Measurements from ENCODE around the gene MRGPRG. TPM values are rescaled to one million over a fixed set of nuclear protein-coding genes. Genes with fewer than 3 reads are reported as not detected.

Gene MRGPRG
- total RNA-seq, 1 experiment from 2014 or later, result not detected

DNA sequence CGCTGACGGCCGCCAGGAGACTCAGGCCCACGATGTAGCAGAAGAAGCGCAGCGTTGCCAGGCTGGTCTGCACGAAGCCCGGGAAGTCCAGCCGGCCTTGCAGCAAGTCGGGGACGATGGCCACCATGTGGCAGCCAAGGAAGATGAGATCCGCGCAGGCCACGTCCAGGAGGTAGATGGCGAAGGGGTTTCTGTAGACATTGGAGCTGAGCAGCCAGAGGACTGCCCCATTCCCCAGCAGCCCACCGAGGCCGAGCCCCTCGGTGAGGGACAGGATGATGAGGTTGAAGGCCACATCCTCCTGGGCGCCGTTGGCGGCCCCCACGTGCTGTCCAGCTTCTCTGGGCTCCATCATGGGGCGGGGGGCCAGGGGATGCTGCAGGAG is 9.8 kb upstream of the MRGPRG start:
- Histone ChIP-seq H3K9ac (ENCODE audit: low read length) (no peak overlapping the region), H3K4me1 (ENCODE audit: low read length) (no peaks in the 10 kb centered on the region), H3K79me2 (ENCODE audit: low read length) (no peaks in the 10 kb centered on the region), H2AFZ (ENCODE audit: low read length) (no peak overlapping the region), H4K20me1 (ENCODE audit: insufficient read depth, low read depth, low read length) (no peaks in the 10 kb centered on the region), H3K27me3 (ENCODE audit: low read length) (no peaks in the 10 kb centered on the region), H3K9me2 (replicated peaks; ENCODE audit: insufficient read depth, low read length) (no peaks in the 10 kb centered on the region), H3K4me2 (ENCODE audit: low read depth, low read length, poor library complexity, severe bottlenecking) (no peak overlapping the region), H3K36me3 (ENCODE audit: insufficient read depth, low read length) (no peaks in the 10 kb centered on the region), H3K27ac (ENCODE audit: low read length) (no peak overlapping the region), H3K9me3 (ENCODE audit: low read length) (no peaks in the 10 kb centered on the region), H3K4me3 (ENCODE audit: low read length) (no peak overlapping the region)
- DNase-seq, result no peak

DNA sequence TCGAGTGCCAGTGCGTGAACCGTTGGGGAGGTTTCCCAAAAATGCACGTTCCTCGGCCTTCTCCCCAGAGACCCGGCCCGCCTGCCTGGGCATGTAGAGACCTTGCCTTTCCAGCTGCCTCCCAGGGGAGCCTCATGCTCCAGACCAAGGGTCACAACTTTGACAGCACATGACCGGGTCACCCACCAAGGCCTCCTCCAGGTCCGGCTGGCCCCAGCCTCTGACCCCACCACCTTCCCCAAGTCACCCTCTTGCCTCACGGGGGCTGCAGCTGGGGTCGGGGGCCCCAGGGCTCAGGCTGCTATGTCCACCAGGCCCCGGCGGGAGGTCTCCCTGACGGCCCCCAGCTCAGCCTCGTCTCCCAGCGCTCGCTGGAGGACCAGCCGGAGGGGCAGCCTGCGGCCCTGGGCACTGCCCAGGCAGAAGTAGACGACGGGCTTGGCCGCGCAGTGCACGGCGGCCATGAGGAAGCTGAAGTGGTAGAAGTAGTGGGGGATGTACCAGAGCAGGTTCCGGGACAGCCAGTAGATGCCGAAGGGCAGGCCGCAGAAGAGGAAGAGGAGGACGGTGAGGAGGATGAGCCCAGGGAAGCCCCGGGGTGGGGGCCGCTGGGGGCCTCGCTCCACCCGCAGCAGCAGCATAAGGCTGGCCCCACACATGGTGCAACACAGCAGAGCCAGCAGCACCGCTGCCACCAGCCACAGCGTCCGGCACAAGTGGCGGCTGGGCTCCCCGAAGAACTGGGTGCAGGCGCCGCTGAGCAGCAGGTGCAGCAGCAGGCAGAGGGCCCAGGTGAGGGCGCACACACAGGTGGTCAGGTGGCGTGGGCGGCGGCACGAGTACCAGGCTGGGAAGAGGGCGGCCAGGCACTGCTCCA is 9.2 kb upstream of the MRGPRG start:
- Histone ChIP-seq H3K4me2 (ENCODE audit: low read depth, low read length, poor library complexity, severe bottlenecking) (no peak overlapping the region), H3K27ac (ENCODE audit: low read length) (no peak overlapping the region), H2AFZ (ENCODE audit: low read length) (no peak overlapping the region), H4K20me1 (ENCODE audit: insufficient read depth, low read depth, low read length) (no peaks in the 10 kb centered on the region), H3K79me2 (ENCODE audit: low read length) (no peaks in the 10 kb centered on the region), H3K27me3 (ENCODE audit: low read length) (no peaks in the 10 kb centered on the region), H3K9me2 (replicated peaks; ENCODE audit: insufficient read depth, low read length) (no peaks in the 10 kb centered on the region), H3K4me1 (ENCODE audit: low read length) (no peaks in the 10 kb centered on the region), H3K4me3 (ENCODE audit: low read length) (no peak overlapping the region), H3K36me3 (ENCODE audit: insufficient read depth, low read length) (no peaks in the 10 kb centered on the region), H3K9me3 (ENCODE audit: low read length) (no peaks in the 10 kb centered on the region), H3K9ac (ENCODE audit: low read length) (no peak overlapping the region)
- no peak for DNase-seq

DNA sequence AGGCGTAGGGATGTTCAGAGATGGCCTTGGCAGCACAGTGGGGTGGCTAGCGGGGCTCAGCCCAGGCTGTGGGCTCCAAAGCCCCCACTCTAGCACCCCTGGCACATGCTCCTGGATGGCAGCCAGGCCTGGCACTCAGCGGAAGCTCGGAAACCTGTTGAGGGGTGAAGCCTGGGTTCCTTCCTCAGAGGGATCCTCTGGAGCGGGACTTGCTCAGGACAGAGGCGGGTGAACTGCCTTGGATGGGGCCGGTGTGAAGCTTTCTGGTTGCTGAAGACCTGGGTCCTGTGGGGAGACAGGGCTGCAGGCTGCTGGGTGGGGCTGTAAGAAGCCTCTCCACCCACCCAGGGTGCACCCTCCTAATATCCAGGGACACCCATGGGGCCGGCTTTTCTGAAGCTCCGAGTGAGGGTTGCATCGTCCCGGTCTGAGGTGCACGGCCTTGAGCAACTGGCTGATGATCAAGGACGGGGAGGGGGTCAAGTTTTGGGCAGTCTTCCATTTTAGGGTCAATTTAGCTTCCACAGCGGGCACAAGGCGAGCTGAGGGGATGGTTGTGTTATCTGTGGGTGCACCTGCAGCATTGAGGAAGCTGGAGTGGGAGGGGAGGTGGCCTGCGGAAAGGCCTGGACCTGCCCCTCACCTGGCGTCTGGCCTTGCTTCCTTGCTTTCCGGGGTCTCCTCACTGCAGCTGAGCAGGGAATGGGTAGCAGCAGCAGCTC is 8.4 kb upstream of the MRGPRG start:
- Histone ChIP-seq H3K4me1 (ENCODE audit: low read length) (no peaks in the 10 kb centered on the region), H2AFZ (ENCODE audit: low read length) (no peak overlapping the region), H3K9me3 (ENCODE audit: low read length) (no peaks in the 10 kb centered on the region), H4K20me1 (ENCODE audit: insufficient read depth, low read depth, low read length) (no peaks in the 10 kb centered on the region), H3K27me3 (ENCODE audit: low read length) (no peaks in the 10 kb centered on the region), H3K36me3 (ENCODE audit: insufficient read depth, low read length) (no peaks in the 10 kb centered on the region), H3K9ac (ENCODE audit: low read length) (no peak overlapping the region), H3K4me2 (ENCODE audit: low read depth, low read length, poor library complexity, severe bottlenecking) (no peak overlapping the region), H3K27ac (ENCODE audit: low read length) (no peak overlapping the region), H3K9me2 (replicated peaks; ENCODE audit: insufficient read depth, low read length) (no peaks in the 10 kb centered on the region), H3K4me3 (ENCODE audit: low read length) (no peak overlapping the region), H3K79me2 (ENCODE audit: low read length) (no peaks in the 10 kb centered on the region)
- DNase-seq, result no peak

DNA sequence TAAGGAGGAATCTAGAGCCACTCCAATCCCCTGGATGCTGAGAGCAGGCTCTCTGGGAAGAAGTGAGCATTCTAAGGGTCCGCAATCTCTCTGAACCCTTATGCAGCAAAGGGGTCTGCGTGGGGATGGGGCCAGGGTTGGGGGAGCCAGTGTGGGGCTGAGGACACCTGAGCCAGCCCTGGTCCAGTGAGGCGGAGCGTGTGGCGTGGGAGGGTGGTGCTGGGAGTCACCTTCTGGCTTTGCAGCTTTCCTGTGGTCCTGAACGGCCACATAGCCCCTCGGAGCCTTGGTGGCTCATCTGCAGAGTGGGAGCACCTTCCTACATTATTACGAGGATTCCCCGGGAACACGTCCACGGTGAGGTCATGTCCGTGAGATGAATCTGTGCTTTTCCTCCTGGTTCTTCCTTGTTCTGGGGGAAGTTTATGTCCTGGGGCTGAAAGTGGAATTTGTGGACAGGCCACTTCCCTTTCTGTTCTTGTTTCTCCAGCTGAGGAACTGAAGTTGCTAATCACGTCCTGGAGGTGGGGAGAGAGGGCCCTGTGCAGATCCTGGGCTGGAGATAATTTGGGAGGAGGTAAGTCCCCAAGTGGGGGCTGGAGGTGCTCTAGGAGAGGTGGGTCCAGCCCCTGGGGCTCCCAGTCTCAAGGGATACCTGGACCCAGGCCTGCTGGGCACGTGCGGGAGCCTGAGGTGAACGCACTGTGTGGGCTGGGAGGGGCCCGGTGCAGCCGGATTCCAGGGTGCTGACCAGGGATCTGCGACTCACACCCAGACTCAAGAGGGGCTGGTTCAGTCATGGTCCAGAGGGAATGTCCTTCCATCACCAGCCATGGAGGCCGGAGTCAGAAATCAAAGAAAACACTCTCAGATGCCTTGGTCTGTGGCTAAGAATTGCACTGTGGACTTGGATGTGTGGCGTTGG is 7.5 kb upstream of the MRGPRG start:
- Histone ChIP-seq H3K9me2 (replicated peaks; ENCODE audit: insufficient read depth, low read length) (no peaks in the 10 kb centered on the region), H3K4me3 (ENCODE audit: low read length) (no peak overlapping the region), H3K79me2 (ENCODE audit: low read length) (no peaks in the 10 kb centered on the region), H3K4me2 (ENCODE audit: low read depth, low read length, poor library complexity, severe bottlenecking) (no peak overlapping the region), H3K36me3 (ENCODE audit: insufficient read depth, low read length) (no peaks in the 10 kb centered on the region), H3K27me3 (ENCODE audit: low read length) (no peaks in the 10 kb centered on the region), H3K4me1 (ENCODE audit: low read length) (no peaks in the 10 kb centered on the region), H3K9me3 (ENCODE audit: low read length) (no peaks in the 10 kb centered on the region), H3K27ac (ENCODE audit: low read length) (no peak overlapping the region), H4K20me1 (ENCODE audit: insufficient read depth, low read depth, low read length) (no peaks in the 10 kb centered on the region), H3K9ac (ENCODE audit: low read length) (no peak overlapping the region), H2AFZ (ENCODE audit: low read length) (no peak overlapping the region)
- DNase-seq, result no peak

DNA sequence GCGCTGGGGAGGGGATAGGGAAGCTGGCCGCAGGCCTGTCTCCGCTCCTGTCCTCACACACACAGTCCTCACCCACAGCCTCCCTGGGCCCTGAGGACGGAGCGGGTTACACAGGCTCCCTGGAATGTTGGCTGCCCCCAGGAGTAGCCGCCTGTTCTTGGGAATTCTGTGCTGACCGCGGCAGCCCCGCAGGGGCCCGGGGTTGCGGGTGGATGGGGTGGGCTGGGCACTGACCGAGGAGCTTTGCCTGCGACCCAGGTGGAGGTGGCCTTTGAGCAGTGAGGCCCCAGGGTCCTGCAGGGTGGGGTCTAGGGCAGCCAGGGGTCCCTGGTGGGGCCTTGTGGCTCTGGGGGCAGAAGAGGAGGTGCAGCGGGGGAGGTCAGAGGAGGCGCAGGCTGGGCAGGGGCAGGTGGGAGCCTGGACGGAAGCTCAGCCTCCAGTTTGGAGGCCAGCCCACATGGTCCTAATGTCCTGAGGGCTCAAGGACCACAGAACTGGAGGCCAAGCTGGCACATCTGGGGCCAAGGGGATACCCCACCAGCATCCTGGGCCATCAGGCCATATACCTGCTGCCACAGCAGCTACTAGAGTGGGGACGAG is 6.6 kb upstream of the MRGPRG start:
- no peaks in the 10 kb centered on the region for H3K9me2 ChIP-seq (replicated peaks; ENCODE audit: insufficient read depth, low read length)
- no peak overlapping the region for H3K27ac ChIP-seq (ENCODE audit: low read length)
- no peaks in the 10 kb centered on the region for H3K36me3 ChIP-seq (ENCODE audit: insufficient read depth, low read length)
- no peaks in the 10 kb centered on the region for H3K9me3 ChIP-seq (ENCODE audit: low read length)
- H4K20me1 ChIP-seq (ENCODE audit: insufficient read depth, low read depth, low read length), result no peaks in the 10 kb centered on the region
- H3K4me1 ChIP-seq (ENCODE audit: low read length), result no peaks in the 10 kb centered on the region
- no peak for DNase-seq
- no peaks in the 10 kb centered on the region for H3K27me3 ChIP-seq (ENCODE audit: low read length)
- H2AFZ ChIP-seq (ENCODE audit: low read length), result no peak overlapping the region
- no peak overlapping the region for H3K4me2 ChIP-seq (ENCODE audit: low read depth, low read length, poor library complexity, severe bottlenecking)
- no peak overlapping the region for H3K4me3 ChIP-seq (ENCODE audit: low read length)
- H3K79me2 ChIP-seq (ENCODE audit: low read length), result no peaks in the 10 kb centered on the region
- H3K9ac ChIP-seq (ENCODE audit: low read length), result no peak overlapping the region

DNA sequence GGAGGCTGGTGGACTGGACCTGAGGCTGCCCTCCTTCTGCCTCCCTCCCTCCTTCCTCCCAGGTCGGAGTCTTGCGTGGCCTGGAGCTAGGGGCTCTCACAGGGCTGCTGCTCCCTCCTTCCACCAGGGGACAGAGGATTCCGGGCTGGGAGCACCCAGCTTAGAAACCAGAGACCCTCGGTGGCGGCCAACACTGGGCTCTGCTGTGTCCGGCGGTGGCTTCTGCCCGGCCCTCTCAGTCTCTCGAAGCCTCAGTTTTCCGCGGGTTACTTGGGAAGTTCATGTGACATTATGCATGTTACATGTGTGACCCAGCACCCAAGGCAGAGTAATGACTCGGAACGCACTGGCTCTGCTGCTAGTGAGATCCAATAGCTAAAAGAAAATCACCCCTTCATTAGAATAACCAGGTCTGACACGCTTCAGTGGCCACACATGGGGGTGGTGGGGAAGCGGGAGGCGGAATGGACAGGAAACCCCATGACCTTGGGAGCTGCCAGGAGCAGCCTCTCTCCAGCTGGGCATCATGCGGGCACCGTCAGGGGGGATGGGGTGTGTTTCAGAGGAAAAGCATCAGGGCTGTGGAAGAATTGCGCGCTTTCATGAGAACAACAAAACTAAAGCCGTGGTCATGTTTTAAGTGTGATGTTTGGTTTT is 5.9 kb upstream of the MRGPRG start:
- Histone ChIP-seq H3K27me3 (ENCODE audit: low read length) (no peaks in the 10 kb centered on the region), H4K20me1 (ENCODE audit: insufficient read depth, low read depth, low read length) (no peaks in the 10 kb centered on the region), H3K4me1 (ENCODE audit: low read length) (no peaks in the 10 kb centered on the region), H3K9me3 (ENCODE audit: low read length) (no peaks in the 10 kb centered on the region), H3K9ac (ENCODE audit: low read length) (no peak overlapping the region), H3K27ac (ENCODE audit: low read length) (no peak overlapping the region), H3K4me3 (ENCODE audit: low read length) (no peak overlapping the region), H3K4me2 (ENCODE audit: low read depth, low read length, poor library complexity, severe bottlenecking) (no peak overlapping the region), H3K36me3 (ENCODE audit: insufficient read depth, low read length) (no peaks in the 10 kb centered on the region), H2AFZ (ENCODE audit: low read length) (no peak overlapping the region), H3K9me2 (replicated peaks; ENCODE audit: insufficient read depth, low read length) (no peaks in the 10 kb centered on the region), H3K79me2 (ENCODE audit: low read length) (no peaks in the 10 kb centered on the region)
- DNase-seq, result no peak

DNA sequence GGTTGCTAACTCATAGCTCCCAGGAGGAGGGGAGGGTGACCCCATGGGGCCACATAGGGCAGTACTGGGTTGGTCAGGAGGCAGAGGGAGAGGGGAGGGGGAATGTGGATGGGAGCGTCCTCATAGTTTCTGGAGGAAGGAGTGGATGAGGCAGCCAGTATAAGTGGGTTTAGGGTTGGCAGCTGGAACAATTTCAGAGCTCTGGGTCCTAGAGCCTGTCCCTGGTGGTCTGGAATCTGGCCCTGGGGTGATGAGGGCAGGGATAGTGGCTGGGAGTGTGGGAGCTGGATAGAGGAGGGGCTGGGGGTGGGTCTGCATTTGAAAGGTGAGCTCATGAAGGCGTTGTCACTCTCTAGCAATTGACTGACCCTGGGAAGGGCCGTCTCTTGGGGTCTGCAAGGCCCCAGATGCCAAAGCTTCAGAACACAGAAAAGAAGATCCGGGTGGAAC is 5.3 kb upstream of the MRGPRG start:
- no peak for DNase-seq
- H3K36me3 ChIP-seq (ENCODE audit: insufficient read depth, low read length), result no peaks in the 10 kb centered on the region
- no peaks in the 10 kb centered on the region for H3K27me3 ChIP-seq (ENCODE audit: low read length)

More for the DNA sequence above, 5.3 kb upstream of the MRGPRG start:
- no peaks in the 10 kb centered on the region for H3K9me2 ChIP-seq (replicated peaks; ENCODE audit: insufficient read depth, low read length)
- no peak overlapping the region for H3K4me3 ChIP-seq (ENCODE audit: low read length)
- no peaks in the 10 kb centered on the region for H3K79me2 ChIP-seq (ENCODE audit: low read length)
- no peak overlapping the region for H3K27ac ChIP-seq (ENCODE audit: low read length)
- H3K4me1 ChIP-seq (ENCODE audit: low read length), result no peaks in the 10 kb centered on the region
- H3K4me2 ChIP-seq (ENCODE audit: low read depth, low read length, poor library complexity, severe bottlenecking), result no peak overlapping the region
- H3K9ac ChIP-seq (ENCODE audit: low read length), result no peak overlapping the region
- no peaks in the 10 kb centered on the region for H4K20me1 ChIP-seq (ENCODE audit: insufficient read depth, low read depth, low read length)
- no peak overlapping the region for H2AFZ ChIP-seq (ENCODE audit: low read length)
- H3K9me3 ChIP-seq (ENCODE audit: low read length), result no peaks in the 10 kb centered on the region

Measured in Karpas-422 (cell line).